GM13976 (cell line): ENCODE results near the gene IFT57.

ENCODE experiments used
- DNase-seq: peaks from one replicate; pipeline ENCODE4 v3.0.0; 2012; ENCODE audit warnings: low spot score
- CTCF ChIP-seq: IDR thresholded peaks from 2 replicates; pipeline ENCODE4 v1.5.1; 2012; ENCODE audit warnings: borderline replicate concordance, mild to moderate bottlenecking; ENCODE audit not compliant: insufficient read depth; ENCODE audit errors: extremely low read depth, missing control alignments, control extremely low read depth
- in situ Hi-C: fragments of 300-500 bp; cut with MboI; formaldehyde crosslinking; loops from one replicate; pipeline ENCODE4 v1.12.0; 2022; ENCODE audit warnings: low sequenced_read_pairs, mixed read lengths, inconsistent platforms; ENCODE audit not compliant: unreplicated experiment

IFT57 gene

GRCh38 chr3:108125153-108125543 is 97.1 kb downstream of the IFT57 start:
- no peak for DNase-seq
- in situ Hi-C loops: no loop called here
- no peak for TF ChIP-seq CTCF

- no peak for TF ChIP-seq CTCF
- peak; percentile 58 for DNase-seq
- in situ Hi-C loops: no loop called here
These were observed 97.7 kb downstream of the IFT57 start for GRCh38 chr3:108124337-108125152.

- TF ChIP-seq CTCF: no peak
- DNase-seq: no peak
- in situ Hi-C loops: no loop called here
These were observed 98.9 kb downstream of the IFT57 start for GRCh38 chr3:108123326-108123725.

- DNase-seq: no peak
- in situ Hi-C loops: no loop called here
- no peak for TF ChIP-seq CTCF
These were observed 99.9 kb downstream of the IFT57 start for GRCh38 chr3:108122276-108122675.

- TF ChIP-seq CTCF: no peak
- DNase-seq: no peak
- in situ Hi-C loops: no loop called here
These were observed 102.7 kb downstream of the IFT57 start for GRCh38 chr3:108119398-108120104.

GRCh38 chr3:108118038-108118768 is 104.0 kb downstream of the IFT57 start:
- in situ Hi-C loops: no loop called here
- no peak for DNase-seq
- no peak for TF ChIP-seq CTCF
